CD4-positive, alpha-beta T cell treated with Interleukin-6 at 100 ng/mL for 8 hours (primary cell): ENCODE measurements around the gene EIF3D.

ENCODE experiments used
- DNase-seq: peaks from one replicate; pipeline ENCODE4 v3.0.0-alpha.2; 2020; ENCODE audit warnings: mixed read lengths, low spot score

EIF3D gene

DNA sequence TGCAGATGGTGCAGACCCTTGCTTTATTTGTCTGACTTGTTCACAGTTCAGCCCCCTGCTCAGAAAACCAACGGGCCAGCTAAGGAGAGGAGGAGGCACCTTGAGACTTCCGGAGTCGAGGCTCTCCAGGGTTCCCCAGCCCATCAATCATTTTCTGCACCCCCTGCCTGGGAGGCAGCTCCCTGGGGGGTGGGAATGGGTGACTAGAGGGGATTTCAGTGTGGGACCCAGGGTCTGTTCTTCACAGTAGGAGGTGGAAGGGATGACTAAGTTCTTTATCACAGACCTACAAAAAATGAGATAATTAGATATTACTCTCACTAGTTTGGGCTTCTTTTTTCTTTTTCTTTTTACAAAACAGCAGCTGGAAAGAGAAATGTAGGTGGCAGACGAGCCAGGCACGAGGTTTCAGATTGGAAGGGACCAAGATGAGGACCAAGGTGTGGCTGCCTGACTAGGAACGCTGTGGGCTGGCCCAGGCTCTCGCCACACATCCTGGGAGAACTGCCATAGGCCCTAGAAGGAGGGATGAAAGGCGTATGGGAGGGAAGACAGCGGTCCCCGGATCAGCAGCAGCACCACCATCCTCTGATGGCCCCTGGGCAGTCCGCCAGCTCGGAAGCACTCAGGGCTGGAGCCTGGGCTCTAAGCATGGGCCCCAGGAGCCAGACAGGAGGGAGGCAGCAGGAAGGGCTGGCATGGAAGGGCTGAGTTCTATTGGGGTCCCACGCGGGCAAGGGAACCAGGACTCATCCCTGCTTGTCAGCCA lies 61.7 kb downstream of the EIF3D start:
- no peak for DNase-seq

DNA sequence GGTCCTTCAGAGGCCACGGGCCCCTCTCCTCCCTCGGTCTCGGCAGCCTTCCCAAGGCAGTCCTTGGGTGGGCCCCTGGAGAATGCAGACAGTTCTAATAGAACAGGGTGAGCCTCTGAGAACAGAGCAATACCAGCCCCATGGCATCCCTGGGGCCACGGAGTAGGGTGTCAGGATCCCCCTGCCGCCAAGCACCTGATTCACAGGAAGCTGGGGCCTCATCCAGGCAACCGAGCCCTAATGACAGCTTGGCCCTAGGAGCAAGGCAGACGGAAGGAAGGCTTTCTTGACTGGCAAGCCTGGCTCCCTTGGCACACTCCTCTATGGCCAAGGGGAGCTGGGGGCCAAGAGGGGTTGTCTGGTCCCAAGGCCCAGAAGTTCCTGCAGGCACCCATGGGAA lies 62.7 kb downstream of the EIF3D start:
- no peak for DNase-seq

DNA sequence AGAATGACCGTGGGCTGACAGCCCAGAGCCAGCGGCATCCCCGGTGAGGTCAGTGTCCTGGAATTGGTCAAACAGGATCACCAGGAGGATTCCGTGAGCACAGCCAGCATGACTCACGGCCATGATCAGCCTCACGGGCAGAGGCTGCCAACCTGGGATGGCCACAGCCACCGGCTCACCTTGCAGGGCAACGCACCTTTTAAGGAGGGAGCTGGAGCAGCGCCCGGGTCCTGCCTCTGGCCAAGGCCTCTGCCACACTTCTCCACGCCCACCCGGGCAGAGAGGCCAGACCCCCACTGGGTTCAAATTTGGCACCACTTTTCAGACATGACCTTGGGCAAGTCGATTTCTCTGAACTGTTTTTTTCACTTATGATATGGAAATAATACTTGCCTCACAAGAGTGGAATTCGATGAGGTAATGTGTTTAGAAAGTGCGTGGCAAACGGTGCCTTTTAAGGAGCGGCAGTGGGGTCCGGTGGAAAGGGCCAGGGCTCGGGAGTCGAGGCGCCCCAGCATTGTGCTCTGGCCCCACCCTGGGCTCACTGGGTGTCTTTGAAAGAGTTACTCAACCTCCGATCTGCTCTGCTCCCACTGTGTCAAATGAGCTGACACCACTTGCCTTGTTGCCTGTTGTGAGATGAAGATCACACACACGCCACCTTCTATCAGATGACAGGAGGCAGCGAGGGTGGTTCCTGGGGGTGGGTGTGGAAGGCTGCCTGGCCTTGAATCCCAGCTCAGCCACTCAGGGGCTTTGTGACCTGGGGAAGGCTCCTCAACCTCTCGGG lies 63.5 kb downstream of the EIF3D start:
- DNase-seq: no peak

DNA sequence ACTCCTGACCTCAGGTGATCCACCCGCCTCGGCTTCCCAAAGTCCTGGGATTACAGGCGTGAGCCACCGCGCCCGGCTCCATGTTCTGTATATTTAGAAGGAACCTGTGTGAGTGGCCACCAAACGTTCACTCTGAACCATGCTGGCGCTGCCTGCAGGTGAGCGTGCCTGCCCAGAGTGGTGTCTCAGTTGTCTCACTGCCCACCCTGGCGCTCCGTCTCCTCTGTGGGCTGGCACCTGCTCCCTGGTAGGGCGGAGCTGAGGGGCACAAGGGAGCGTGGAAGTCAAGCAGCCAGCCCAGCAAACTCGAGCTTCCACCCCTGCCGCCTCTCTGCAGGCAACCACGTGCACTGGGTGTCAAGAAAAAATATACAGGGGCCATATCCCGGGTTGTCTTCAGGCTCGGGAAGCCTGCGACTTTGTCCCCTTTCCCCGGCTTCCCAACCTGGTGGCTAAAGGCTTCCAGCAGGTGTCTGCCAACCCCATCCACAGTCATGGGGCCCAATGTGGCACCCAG lies 64.2 kb downstream of the EIF3D start:
- DNase-seq: no peak

DNA sequence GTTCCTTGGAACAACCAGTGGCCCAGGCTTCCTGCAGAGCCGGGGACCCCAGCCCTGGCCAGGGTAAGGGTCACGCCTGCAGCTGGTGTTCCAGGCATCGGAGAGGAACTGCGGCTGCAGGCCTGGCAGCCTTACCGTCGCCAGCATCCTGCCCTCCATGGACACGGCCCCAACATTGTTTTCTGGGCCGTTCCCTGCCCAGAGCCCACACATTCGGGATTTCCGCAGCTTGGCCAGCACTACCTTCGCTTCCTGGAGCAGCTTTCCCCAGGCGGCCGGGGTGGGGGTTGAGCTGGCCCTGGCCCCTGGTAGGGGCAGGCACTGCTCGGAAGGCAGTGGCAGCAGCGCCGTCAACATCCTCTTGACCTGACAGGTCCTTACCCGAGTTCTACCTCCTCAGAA lies 65.2 kb downstream of the EIF3D start:
- DNase-seq: no peak

DNA sequence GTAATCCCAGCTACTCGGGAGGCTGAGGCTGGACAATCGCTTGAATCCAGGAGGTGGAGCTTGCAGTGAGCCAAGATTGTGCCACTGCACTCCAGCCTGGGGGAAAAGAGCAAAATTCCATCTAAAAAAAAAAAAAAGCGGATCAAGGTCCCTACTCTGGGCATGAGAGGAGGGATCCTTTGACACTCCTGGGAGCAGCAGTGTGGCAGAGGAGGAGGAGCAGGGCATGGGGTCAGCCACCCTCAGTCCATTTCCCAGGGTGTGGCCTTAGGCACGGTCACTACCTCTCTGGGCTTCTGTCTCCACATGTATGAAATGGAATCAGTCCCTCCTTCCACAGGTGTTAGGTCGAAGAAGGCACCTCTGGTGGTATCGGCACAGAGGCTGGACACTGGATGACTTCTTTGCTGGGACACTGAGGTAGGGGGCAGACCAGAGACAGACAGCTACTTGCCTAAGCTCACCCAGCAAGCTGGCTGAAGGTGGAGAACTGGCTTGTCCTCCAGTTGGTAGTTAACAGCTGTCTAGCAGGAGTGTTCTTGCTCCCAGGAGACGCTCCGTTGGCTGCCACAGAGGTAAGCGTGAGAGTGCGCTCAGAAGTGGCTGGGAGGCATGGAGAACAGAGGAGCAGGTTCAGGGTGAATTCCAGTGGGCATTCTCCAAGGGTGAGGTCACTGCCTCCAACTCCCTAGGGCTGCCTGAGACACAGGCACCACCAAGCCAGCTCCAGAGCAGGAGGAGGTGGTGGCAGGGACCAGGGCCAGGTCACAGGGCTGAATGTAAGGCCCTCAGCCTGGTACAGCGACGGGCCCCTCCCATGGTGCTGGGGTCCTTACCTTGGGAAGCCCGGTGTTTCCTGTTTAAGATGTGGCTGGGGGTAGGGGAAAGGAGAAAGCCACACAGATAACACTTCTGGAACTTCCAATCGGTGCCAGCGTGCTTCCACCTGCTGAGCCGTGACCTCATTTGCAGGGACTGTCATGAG lies 67.0 kb downstream of the EIF3D start:
- no peak for DNase-seq
